ENCODE measurements around the gene ACACA.
"Not testable (repeated sequence)": the region's sequence is repeated elsewhere in the genome, so short reads cannot be mapped to it uniquely, and the experiment has no call there.

ACACA gene

GRCh38 chr17:37167756-37168155 lies 238.9 kb downstream of the ACACA start:
- H3K4me1 ChIP-seq (ENCODE audit: insufficient read depth, low read length), result peaks cover 35% of the 10 kb centered on the region
- no peak overlapping the region for H3K9ac ChIP-seq (ENCODE audit: low read depth, low read length)
- H3K36me3 ChIP-seq (ENCODE audit: insufficient read depth, low read length), result no peaks in the 10 kb centered on the region
- no peaks in the 10 kb centered on the region for H3K9me3 ChIP-seq (ENCODE audit: control insufficient read depth, insufficient read depth, low read length)

- H3K9ac ChIP-seq (ENCODE audit: low read depth, low read length), result no peak overlapping the region
- H3K36me3 ChIP-seq (ENCODE audit: insufficient read depth, low read length), result peaks cover 11% of the 10 kb centered on the region
- peaks cover 3% of the 10 kb centered on the region; the same call in 1 of the 2 replicates for H3K4me1 ChIP-seq (ENCODE audit: insufficient read depth, low read length)
- no peaks in the 10 kb centered on the region for H3K9me3 ChIP-seq (ENCODE audit: control insufficient read depth, insufficient read depth, low read length)
Observed at GRCh38 chr17:37164057-37164456, 242.6 kb downstream of the ACACA start.

GRCh38 chr17:37162800-37163199 lies 243.8 kb downstream of the ACACA start:
- Histone ChIP-seq H3K36me3 (ENCODE audit: insufficient read depth, low read length) (peaks cover 14% of the 10 kb centered on the region), H3K9me3 (ENCODE audit: control insufficient read depth, insufficient read depth, low read length) (no peaks in the 10 kb centered on the region), H3K4me1 (ENCODE audit: insufficient read depth, low read length) (no peaks in the 10 kb centered on the region), H3K9ac (ENCODE audit: low read depth, low read length) (no peak overlapping the region)

- H3K9ac ChIP-seq (ENCODE audit: low read depth, low read length), result no peak overlapping the region
- H3K36me3 ChIP-seq (ENCODE audit: insufficient read depth, low read length), result peaks cover 14% of the 10 kb centered on the region
- no peaks in the 10 kb centered on the region for H3K9me3 ChIP-seq (ENCODE audit: control insufficient read depth, insufficient read depth, low read length)
- H3K4me1 ChIP-seq (ENCODE audit: insufficient read depth, low read length), result no peaks in the 10 kb centered on the region
Observed at GRCh38 chr17:37160944-37161343, 245.7 kb downstream of the ACACA start.

GRCh38 chr17:37158290-37158689 lies 248.3 kb downstream of the ACACA start:
- Histone ChIP-seq H3K9ac (ENCODE audit: low read depth, low read length) (no peak overlapping the region), H3K36me3 (ENCODE audit: insufficient read depth, low read length) (peaks cover 14% of the 10 kb centered on the region)

GRCh38 chr17:37148156-37148555 lies 258.5 kb downstream of the ACACA start:
- Histone ChIP-seq H3K9me3 (ENCODE audit: control insufficient read depth, insufficient read depth, low read length) (no peaks in the 10 kb centered on the region), H3K36me3 (ENCODE audit: insufficient read depth, low read length) (peaks cover 6% of the 10 kb centered on the region; the same call in 1 of the 2 replicates), H3K9ac (ENCODE audit: low read depth, low read length) (no peak overlapping the region), H3K4me1 (ENCODE audit: insufficient read depth, low read length) (peaks cover 10% of the 10 kb centered on the region)

More at GRCh38 chr17:37158290-37158689, 248.3 kb downstream of the ACACA start:
- no peaks in the 10 kb centered on the region for H3K9me3 ChIP-seq (ENCODE audit: control insufficient read depth, insufficient read depth, low read length)
- H3K4me1 ChIP-seq (ENCODE audit: insufficient read depth, low read length), result no peaks in the 10 kb centered on the region

GRCh38 chr17:37147301-37147812 lies 259.3 kb downstream of the ACACA start:
- no peak overlapping the region for H3K9ac ChIP-seq (ENCODE audit: low read depth, low read length)
- peaks cover 10% of the 10 kb centered on the region for H3K4me1 ChIP-seq (ENCODE audit: insufficient read depth, low read length)
- peaks cover 5% of the 10 kb centered on the region; the same call in 1 of the 2 replicates for H3K36me3 ChIP-seq (ENCODE audit: insufficient read depth, low read length)
- no peaks in the 10 kb centered on the region for H3K9me3 ChIP-seq (ENCODE audit: control insufficient read depth, insufficient read depth, low read length)

GRCh38 chr17:37146086-37147064 lies 260.3 kb downstream of the ACACA start:
- Histone ChIP-seq H3K9me3 (ENCODE audit: control insufficient read depth, insufficient read depth, low read length) (no peaks in the 10 kb centered on the region), H3K9ac (ENCODE audit: low read depth, low read length) (no peak overlapping the region), H3K36me3 (ENCODE audit: insufficient read depth, low read length) (peaks cover 4% of the 10 kb centered on the region; the same call in 1 of the 2 replicates), H3K4me1 (ENCODE audit: insufficient read depth, low read length) (peaks cover 10% of the 10 kb centered on the region)

GRCh38 chr17:37144075-37144701 lies 262.4 kb downstream of the ACACA start:
- H3K9ac ChIP-seq (ENCODE audit: low read depth, low read length), result no peak overlapping the region
- peaks cover 4% of the 10 kb centered on the region; the same call in 1 of the 2 replicates for H3K36me3 ChIP-seq (ENCODE audit: insufficient read depth, low read length)
- peaks cover 10% of the 10 kb centered on the region for H3K4me1 ChIP-seq (ENCODE audit: insufficient read depth, low read length)
- H3K9me3 ChIP-seq (ENCODE audit: control insufficient read depth, insufficient read depth, low read length), result no peaks in the 10 kb centered on the region

- H3K9me3 ChIP-seq (ENCODE audit: control insufficient read depth, insufficient read depth, low read length); H3K9ac ChIP-seq (ENCODE audit: low read depth, low read length); H3K36me3 ChIP-seq (ENCODE audit: insufficient read depth, low read length): not testable (repeated sequence)
- H3K4me1 ChIP-seq (ENCODE audit: insufficient read depth, low read length), result peaks cover 10% of the 10 kb centered on the region
Observed at GRCh38 chr17:37143558-37143957, 263.1 kb downstream of the ACACA start.

- H3K9ac ChIP-seq (ENCODE audit: low read depth, low read length), result no peak overlapping the region
- H3K4me1 ChIP-seq (ENCODE audit: insufficient read depth, low read length), result peaks cover 7% of the 10 kb centered on the region
- no peaks in the 10 kb centered on the region for H3K9me3 ChIP-seq (ENCODE audit: control insufficient read depth, insufficient read depth, low read length)
- H3K36me3 ChIP-seq (ENCODE audit: insufficient read depth, low read length), result peaks cover 7% of the 10 kb centered on the region
Observed at GRCh38 chr17:37142294-37142896, 264.2 kb downstream of the ACACA start.

- Histone ChIP-seq H3K36me3 (ENCODE audit: insufficient read depth, low read length) (peaks cover 7% of the 10 kb centered on the region), H3K9me3 (ENCODE audit: control insufficient read depth, insufficient read depth, low read length) (no peaks in the 10 kb centered on the region), H3K9ac (ENCODE audit: low read depth, low read length) (no peak overlapping the region), H3K4me1 (ENCODE audit: insufficient read depth, low read length) (peaks cover 13% of the 10 kb centered on the region)
Observed at GRCh38 chr17:37138571-37139120, 268.0 kb downstream of the ACACA start.

GRCh38 chr17:37137906-37138514 lies 268.6 kb downstream of the ACACA start:
- H3K36me3 ChIP-seq (ENCODE audit: insufficient read depth, low read length), result peaks cover 7% of the 10 kb centered on the region
- no peak overlapping the region for H3K9ac ChIP-seq (ENCODE audit: low read depth, low read length)
- H3K4me1 ChIP-seq (ENCODE audit: insufficient read depth, low read length), result peaks cover 19% of the 10 kb centered on the region
- H3K9me3 ChIP-seq (ENCODE audit: control insufficient read depth, insufficient read depth, low read length), result no peaks in the 10 kb centered on the region

Data from ES-I3 (cell line).